ENCODE results near the gene LAMA2. TPM values are rescaled to one million over a fixed set of nuclear protein-coding genes. Genes with fewer than 3 reads are reported as not detected.

LAMA2 gene
- total RNA-seq, 1 donor, result 9.4 TPM

- Histone ChIP-seq H3K27me3 (ENCODE audit: insufficient read depth, low read length) (no peaks in the 10 kb centered on the region), H3K9me3 (ENCODE audit: low read depth, low read length) (no peaks in the 10 kb centered on the region), H3K36me3 (ENCODE audit: insufficient read depth, low read length) (no peaks in the 10 kb centered on the region), H4K20me1 (ENCODE audit: insufficient read depth, low read length) (no peaks in the 10 kb centered on the region), H3K79me2 (ENCODE audit: insufficient read depth, low read length) (no peaks in the 10 kb centered on the region), H2AFZ (ENCODE audit: low read length) (peak overlapping the region; percentile 21), H3K4me3 (ENCODE audit: insufficient read depth, low read length) (no peak overlapping the region), H3K4me2 (ENCODE audit: insufficient read depth, low read length) (no peak overlapping the region), H3K4me1 (ENCODE audit: insufficient read depth, low read length) (peaks cover 4% of the 10 kb centered on the region), H3K27ac (ENCODE audit: low read depth, low read length) (no peak overlapping the region)
- no peak for TF ChIP-seq CTCF (IDR thresholded peaks at IDR 0.05; ENCODE audit: extremely low read depth, low read depth, low read length)
- DNase-seq (ENCODE audit: insufficient read length, low spot score, missing footprints), result no peak
Measured at GRCh38 chr6:129321303-129321702, 438.4 kb downstream of the LAMA2 start.

- no peak overlapping the region for H2AFZ ChIP-seq (ENCODE audit: low read length)
- DNase-seq (ENCODE audit: insufficient read length, low spot score, missing footprints), result no peak
- no peak overlapping the region for H3K4me2 ChIP-seq (ENCODE audit: insufficient read depth, low read length)
Measured at GRCh38 chr6:129324345-129324744, 441.4 kb downstream of the LAMA2 start.

GRCh38 chr6:129329678-129330077, 446.7 kb downstream of the LAMA2 start:
- no peak for TF ChIP-seq CTCF (IDR thresholded peaks at IDR 0.05; ENCODE audit: extremely low read depth, low read depth, low read length)
- no peaks in the 10 kb centered on the region for H3K79me2 ChIP-seq (ENCODE audit: insufficient read depth, low read length)

More at GRCh38 chr6:129324345-129324744, 441.4 kb downstream of the LAMA2 start:
- Histone ChIP-seq H4K20me1 (ENCODE audit: insufficient read depth, low read length) (no peaks in the 10 kb centered on the region), H3K27ac (ENCODE audit: low read depth, low read length) (no peak overlapping the region), H3K4me1 (ENCODE audit: insufficient read depth, low read length) (no peaks in the 10 kb centered on the region), H3K79me2 (ENCODE audit: insufficient read depth, low read length) (no peaks in the 10 kb centered on the region), H3K4me3 (ENCODE audit: insufficient read depth, low read length) (no peak overlapping the region), H3K36me3 (ENCODE audit: insufficient read depth, low read length) (no peaks in the 10 kb centered on the region), H3K27me3 (ENCODE audit: insufficient read depth, low read length) (no peaks in the 10 kb centered on the region), H3K9me3 (ENCODE audit: low read depth, low read length) (no peaks in the 10 kb centered on the region)
- no peak for TF ChIP-seq CTCF (IDR thresholded peaks at IDR 0.05; ENCODE audit: extremely low read depth, low read depth, low read length)

GRCh38 chr6:129331450-129332138, 448.7 kb downstream of the LAMA2 start:
- Histone ChIP-seq H3K4me2 (ENCODE audit: insufficient read depth, low read length) (peak overlapping the region; percentile 61), H3K27ac (ENCODE audit: low read depth, low read length) (peak overlapping the region; percentile 19)

More at GRCh38 chr6:129329678-129330077, 446.7 kb downstream of the LAMA2 start:
- no peaks in the 10 kb centered on the region for H3K9me3 ChIP-seq (ENCODE audit: low read depth, low read length)
- H2AFZ ChIP-seq (ENCODE audit: low read length), result no peak overlapping the region
- peaks cover 10% of the 10 kb centered on the region for H3K4me1 ChIP-seq (ENCODE audit: insufficient read depth, low read length)
- no peaks in the 10 kb centered on the region for H3K27me3 ChIP-seq (ENCODE audit: insufficient read depth, low read length)
- no peak overlapping the region for H3K4me3 ChIP-seq (ENCODE audit: insufficient read depth, low read length)
- DNase-seq (ENCODE audit: insufficient read length, low spot score, missing footprints), result peak; percentile 1
- H3K27ac ChIP-seq (ENCODE audit: low read depth, low read length), result no peak overlapping the region
- no peaks in the 10 kb centered on the region for H4K20me1 ChIP-seq (ENCODE audit: insufficient read depth, low read length)
- H3K4me2 ChIP-seq (ENCODE audit: insufficient read depth, low read length), result no peak overlapping the region
- no peaks in the 10 kb centered on the region for H3K36me3 ChIP-seq (ENCODE audit: insufficient read depth, low read length)

More at GRCh38 chr6:129331450-129332138, 448.7 kb downstream of the LAMA2 start:
- no peaks in the 10 kb centered on the region for H3K9me3 ChIP-seq (ENCODE audit: low read depth, low read length)
- DNase-seq (ENCODE audit: insufficient read length, low spot score, missing footprints), result peak; percentile 73
- no peaks in the 10 kb centered on the region for H4K20me1 ChIP-seq (ENCODE audit: insufficient read depth, low read length)
- no peaks in the 10 kb centered on the region for H3K27me3 ChIP-seq (ENCODE audit: insufficient read depth, low read length)
- H3K4me3 ChIP-seq (ENCODE audit: insufficient read depth, low read length), result no peak overlapping the region
- peaks cover 10% of the 10 kb centered on the region for H3K4me1 ChIP-seq (ENCODE audit: insufficient read depth, low read length)
- H3K79me2 ChIP-seq (ENCODE audit: insufficient read depth, low read length), result no peaks in the 10 kb centered on the region
- no peak for TF ChIP-seq CTCF (IDR thresholded peaks at IDR 0.05; ENCODE audit: extremely low read depth, low read depth, low read length)
- H3K36me3 ChIP-seq (ENCODE audit: insufficient read depth, low read length), result no peaks in the 10 kb centered on the region
- H2AFZ ChIP-seq (ENCODE audit: low read length), result peak overlapping the region; percentile 78

Data from osteoblast (primary cell).